Memory B cell (primary cell): Measurements from ENCODE around the gene MPRIP.

ENCODE experiments used
- ATAC-seq: fragments of 150-1000 bp; cut with Tn5 transposase; 2 replicates; pipeline ENCODE4 v1.10.0; 2021; ENCODE audit warnings: low read depth, mild to moderate bottlenecking, moderate library complexity
- DNase-seq, 2 donors: peaks; one replicate each; pipeline ENCODE4 v3.0.0; 2022; ENCODE audit warnings: low spot score in 2 of 2
- H3K27ac Mint-ChIP-seq: one replicate; pipeline ENCODE4 v1.8.0; 2022; ENCODE audit warnings: mild to moderate bottlenecking, moderate library complexity, mixed read lengths
- H3K27me3 Mint-ChIP-seq: one replicate; pipeline ENCODE4 v1.8.0; 2022; ENCODE audit warnings: mixed read lengths
- H3K36me3 Mint-ChIP-seq: one replicate; pipeline ENCODE4 v1.8.0; 2022; ENCODE audit warnings: mild to moderate bottlenecking, mixed read lengths
- H3K4me1 Mint-ChIP-seq: one replicate; pipeline ENCODE4 v1.8.0; 2022; ENCODE audit warnings: mixed read lengths
- H3K4me3 Mint-ChIP-seq: one replicate; pipeline ENCODE4 v1.8.0; 2022; ENCODE audit warnings: mild to moderate bottlenecking, moderate library complexity, mixed read lengths
- H3K9me3 Mint-ChIP-seq: one replicate; pipeline ENCODE4 v1.8.0; 2022; ENCODE audit warnings: mixed read lengths

The MPRIP gene

DNA sequence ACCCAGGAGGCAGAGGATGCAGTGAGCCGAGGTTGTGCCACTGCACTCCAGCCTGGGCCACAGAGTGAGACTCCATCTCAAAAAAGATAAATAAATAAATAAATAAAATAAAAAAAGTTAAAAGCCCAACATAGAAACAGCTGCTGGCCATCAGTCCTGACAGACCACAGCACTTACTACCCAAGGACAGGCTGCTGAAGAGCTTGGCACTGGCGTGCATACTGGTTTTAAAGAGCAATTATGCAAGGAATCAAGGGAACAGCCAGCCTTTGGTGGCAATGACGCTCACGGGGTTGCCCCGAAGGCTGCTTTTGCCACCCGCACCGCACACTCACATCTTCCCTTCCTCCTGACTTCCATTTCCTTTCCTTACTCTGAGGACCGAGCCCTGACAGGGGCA is 159.7 kb downstream of the MPRIP start:
- ATAC-seq, result no peak
- Mint-ChIP-seq H3K27ac (no peak overlapping the region), H3K9me3 (peaks cover 2% of the 10 kb centered on the region), H3K4me1 (peaks cover 16% of the 10 kb centered on the region), H3K4me3 (no peak overlapping the region), H3K27me3 (no peaks in the 10 kb centered on the region), H3K36me3 (peaks cover 5% of the 10 kb centered on the region)
- DNase-seq, result no peak

DNA sequence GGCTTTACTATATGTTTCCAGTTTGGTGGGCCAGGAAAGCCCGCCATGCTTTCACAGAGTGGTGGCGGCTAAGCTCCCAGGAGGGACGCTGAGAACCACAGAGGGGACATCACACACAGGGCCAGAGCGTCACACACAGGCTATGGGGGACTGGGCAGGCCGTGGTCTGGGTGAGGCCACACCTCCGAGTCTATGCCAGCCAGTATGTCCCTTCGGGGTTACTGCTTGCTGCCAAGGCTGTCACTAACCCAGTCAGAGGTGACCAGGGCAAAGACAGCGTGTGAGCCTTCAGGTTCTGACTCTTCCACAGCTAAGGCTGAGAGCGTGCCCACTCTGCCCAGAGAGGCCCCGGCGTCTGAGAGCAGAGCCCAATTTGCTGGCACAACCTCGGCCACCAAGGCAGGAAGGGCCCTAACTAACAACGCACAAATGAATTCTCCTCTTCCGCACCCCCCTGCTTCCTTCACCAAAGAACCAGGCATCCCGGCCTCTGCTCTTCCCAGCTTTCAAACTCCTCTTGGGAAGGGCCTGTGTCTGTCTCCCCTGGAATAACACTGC is 161.0 kb downstream of the MPRIP start:
- H3K27ac Mint-ChIP-seq, result peak overlapping the region; percentile 50
- ATAC-seq, result no peak
- peaks cover 5% of the 10 kb centered on the region for H3K36me3 Mint-ChIP-seq
- no peaks in the 10 kb centered on the region for H3K27me3 Mint-ChIP-seq
- no peak for DNase-seq
- H3K4me3 Mint-ChIP-seq, result no peak overlapping the region
- H3K9me3 Mint-ChIP-seq, result peaks cover 2% of the 10 kb centered on the region
- peaks cover 13% of the 10 kb centered on the region for H3K4me1 Mint-ChIP-seq

DNA sequence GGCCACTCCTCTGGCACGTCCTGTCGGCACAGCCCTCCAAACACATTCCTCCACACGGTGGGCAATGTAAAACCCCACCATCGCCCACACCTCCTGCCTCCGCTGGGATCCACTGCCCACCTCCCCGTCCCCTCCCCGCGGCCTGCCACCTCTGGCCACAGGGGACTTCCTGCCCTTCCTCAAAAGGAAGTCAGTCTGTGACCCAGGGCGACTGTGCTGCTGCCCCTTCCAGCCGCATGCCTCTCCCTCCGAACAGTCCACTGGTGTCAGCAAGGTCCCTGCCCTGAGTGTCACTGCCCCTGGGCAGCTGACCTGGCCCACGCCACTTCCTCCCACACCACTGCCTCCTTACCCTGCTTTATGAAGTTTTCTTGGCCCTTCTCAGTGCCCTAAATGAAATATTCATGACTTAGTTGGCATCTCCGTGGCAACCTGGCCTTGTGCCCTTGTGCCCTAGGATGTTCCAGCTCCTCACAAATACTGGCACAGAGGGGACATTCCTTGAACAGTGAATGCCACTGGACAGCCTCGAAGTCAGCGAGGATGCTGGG is 161.9 kb downstream of the MPRIP start:
- Mint-ChIP-seq H3K4me1 (peaks cover 13% of the 10 kb centered on the region), H3K36me3 (peaks cover 5% of the 10 kb centered on the region), H3K9me3 (peaks cover 2% of the 10 kb centered on the region), H3K27me3 (no peaks in the 10 kb centered on the region), H3K27ac (peak overlapping the region; percentile 60), H3K4me3 (peak overlapping the region; percentile 77)
- ATAC-seq (no peak), DNase-seq (no peak)

DNA sequence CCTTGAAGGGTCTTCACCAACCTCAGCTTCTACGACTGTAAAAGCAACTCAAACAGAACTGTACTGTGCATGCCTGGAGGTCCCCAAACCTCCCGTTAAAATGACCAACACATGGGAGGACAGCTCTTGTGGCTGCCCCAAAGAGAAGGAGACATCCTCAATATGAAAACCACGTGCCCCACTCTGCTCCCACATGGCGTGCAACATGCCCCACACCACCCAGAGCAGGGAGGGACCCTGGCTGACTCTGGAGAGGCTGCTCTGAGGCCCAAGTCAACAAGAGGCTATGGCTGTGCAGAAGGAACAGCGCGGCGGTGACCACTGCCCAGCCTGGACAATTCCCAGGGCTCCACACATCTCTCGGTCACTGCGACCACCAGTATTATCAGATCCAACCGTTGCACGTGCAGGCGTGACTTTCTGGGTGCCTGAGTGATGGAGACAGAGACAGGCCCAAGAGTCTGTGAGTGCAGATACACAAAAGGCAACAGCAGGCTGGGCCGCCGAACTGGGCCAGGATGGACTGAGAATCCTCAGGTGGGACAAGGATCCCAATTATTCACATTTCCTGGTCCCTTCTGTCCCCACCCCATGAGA is 162.5 kb downstream of the MPRIP start:
- peak overlapping the region; percentile 77 for H3K4me3 Mint-ChIP-seq

DNA sequence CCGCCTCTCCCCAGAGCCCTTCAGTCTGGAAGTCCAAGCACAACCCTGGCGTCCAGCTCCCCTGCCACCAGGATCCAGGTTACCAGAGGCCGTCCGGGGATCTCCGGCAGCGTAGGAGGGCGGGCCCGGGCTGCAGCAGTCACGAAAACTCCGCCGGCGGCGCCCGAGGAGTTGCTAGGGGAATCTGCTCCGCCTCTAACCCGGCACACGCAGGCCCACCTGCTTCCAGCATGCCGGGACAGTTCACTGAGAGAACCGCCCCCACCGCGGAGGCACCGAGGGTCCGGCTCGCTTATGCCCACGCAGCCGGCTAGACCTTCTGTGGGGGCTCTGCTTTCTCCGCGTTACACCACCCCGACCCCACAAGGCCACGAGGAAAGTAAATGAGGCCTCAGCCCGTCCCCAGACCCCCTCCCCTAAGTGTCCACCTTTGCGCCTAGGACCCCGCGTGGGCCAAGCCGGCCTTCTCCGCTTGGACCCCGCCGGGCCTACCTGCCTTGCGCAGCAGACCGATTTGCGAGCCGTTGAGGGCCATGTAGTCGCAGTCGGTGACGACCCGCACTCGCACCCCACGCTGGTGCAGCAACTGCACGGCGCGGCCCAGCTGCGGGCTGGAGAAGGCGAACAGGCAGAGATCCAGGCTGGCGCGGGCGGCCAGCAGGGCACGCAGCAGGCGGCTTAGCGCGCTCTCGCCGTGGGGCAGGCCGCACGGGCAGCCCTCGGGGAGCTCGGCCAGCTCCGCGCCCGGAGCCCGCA is 163.3 kb downstream of the MPRIP start:
- H3K27ac Mint-ChIP-seq, result peak overlapping the region; percentile 60
- ATAC-seq, result peak; percentile 22

More for the DNA sequence above, 162.5 kb downstream of the MPRIP start:
- Mint-ChIP-seq H3K27me3 (no peaks in the 10 kb centered on the region), H3K9me3 (peaks cover 2% of the 10 kb centered on the region), H3K4me1 (peaks cover 13% of the 10 kb centered on the region), H3K27ac (peak overlapping the region; percentile 60), H3K36me3 (peaks cover 5% of the 10 kb centered on the region)
- no peak for ATAC-seq
- no peak for DNase-seq

DNA sequence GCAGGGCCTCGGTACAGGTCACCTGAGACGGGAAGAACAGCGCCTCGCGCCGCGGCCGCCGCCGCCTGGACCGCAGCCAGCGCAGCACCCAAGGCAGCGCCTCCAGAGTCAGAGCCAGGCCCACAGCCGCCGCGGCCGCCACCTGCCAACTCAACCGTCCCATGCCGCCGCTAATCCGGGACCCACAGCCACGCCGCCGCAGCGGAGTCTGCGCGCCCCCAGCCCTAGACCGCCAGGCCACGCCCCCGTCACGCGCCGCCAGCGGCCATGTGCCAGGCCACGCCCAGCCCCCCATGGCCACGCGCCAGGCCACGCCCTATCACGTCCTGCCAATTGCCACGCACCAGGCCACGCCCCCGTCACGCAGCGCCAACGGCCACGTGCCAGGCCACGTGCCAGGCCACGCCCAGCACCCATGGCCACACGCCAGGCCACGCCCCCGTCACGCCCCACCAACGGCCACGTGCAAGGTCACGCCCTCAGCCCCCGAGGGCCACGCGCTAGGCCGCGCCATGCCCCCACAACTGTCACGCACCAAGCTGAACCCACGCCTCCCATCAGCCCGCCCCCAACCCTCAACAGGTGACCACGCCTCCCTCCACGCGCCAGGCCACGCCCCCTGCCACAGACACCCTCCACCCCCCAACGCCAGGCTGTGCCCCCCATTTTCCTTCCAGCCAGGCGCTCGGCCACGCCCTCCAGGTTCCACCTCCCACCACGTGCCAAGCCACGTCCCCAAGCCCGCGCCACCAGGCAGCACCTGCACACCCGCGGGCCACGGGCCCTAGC is 164.1 kb downstream of the MPRIP start, which contains the start of gene PLD6:
Gene PLD6, minus strand, starts transcription at position 210 of the 789 bp plus-strand sequence. Its CDS starts 47 bp downstream, at position 163.
- ATAC-seq, result peak; percentile 79
- peak within 1 kb of the TSS; percentile 89 for H3K27ac Mint-ChIP-seq
- H3K9me3 Mint-ChIP-seq, result peaks cover 2% of the 10 kb centered on the region
- DNase-seq, result peak; percentile 96 to 99
- no peaks in the 10 kb centered on the region for H3K27me3 Mint-ChIP-seq
- H3K4me3 Mint-ChIP-seq, result peak within 1 kb of the TSS; percentile 77
- H3K36me3 Mint-ChIP-seq, result peaks cover 5% of the 10 kb centered on the region
- H3K4me1 Mint-ChIP-seq, result peaks cover 13% of the 10 kb centered on the region

More for the DNA sequence above, 163.3 kb downstream of the MPRIP start:
- DNase-seq, result peak; percentile 19 to 49
- peaks cover 5% of the 10 kb centered on the region for H3K36me3 Mint-ChIP-seq
- H3K4me3 Mint-ChIP-seq, result peak overlapping the region; percentile 77
- H3K4me1 Mint-ChIP-seq, result peaks cover 13% of the 10 kb centered on the region
- H3K27me3 Mint-ChIP-seq, result no peaks in the 10 kb centered on the region
- H3K9me3 Mint-ChIP-seq, result peaks cover 2% of the 10 kb centered on the region

DNA sequence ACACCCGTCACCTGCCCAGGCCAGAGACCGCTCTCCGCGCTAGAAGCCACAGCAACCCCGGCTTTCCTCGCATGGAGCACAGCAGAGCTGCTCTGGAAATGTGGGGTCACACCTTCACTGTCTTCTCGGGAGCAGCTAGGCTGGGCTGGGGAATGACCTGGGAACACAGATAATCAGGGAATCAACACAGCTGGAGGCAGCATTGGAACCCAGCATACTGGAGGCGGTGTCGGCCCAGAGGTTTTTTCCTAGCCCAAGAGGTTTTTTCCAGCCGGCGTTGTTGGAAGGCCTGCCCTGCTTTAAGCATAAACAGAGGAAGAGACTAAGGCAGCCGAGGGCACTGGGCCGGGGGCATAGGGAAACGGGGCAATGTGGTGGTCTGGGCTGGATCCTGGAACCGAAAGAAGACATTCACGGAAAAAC is 164.7 kb downstream of the MPRIP start:
- Mint-ChIP-seq H3K36me3 (peaks cover 5% of the 10 kb centered on the region), H3K9me3 (peaks cover 2% of the 10 kb centered on the region)

DNA sequence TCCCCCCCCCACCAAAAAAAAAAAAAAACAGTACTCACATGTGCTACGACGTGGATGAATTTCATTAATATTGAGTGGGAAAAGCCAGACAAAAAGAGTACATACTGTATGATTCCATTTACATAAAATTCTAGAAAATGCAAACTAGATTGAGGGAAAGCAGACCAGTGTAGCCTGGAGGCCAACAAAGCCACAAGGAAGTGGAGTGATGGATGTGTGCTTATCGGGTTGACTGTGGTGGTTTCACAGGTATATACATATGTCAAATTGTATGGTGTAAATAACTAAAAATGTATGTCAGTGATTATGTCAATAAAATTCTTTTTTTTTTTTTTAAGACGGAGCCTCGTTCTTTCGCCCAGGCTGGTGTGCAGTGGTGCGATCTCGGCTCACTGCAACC is 165.7 kb downstream of the MPRIP start:
- no peak for ATAC-seq
- no peak overlapping the region for H3K27ac Mint-ChIP-seq
- peaks cover 8% of the 10 kb centered on the region for H3K36me3 Mint-ChIP-seq
- H3K4me1 Mint-ChIP-seq, result peaks cover 13% of the 10 kb centered on the region
- H3K27me3 Mint-ChIP-seq, result no peaks in the 10 kb centered on the region
- H3K9me3 Mint-ChIP-seq, result peaks cover 2% of the 10 kb centered on the region
- no peak for DNase-seq
- H3K4me3 Mint-ChIP-seq, result no peak overlapping the region

More for the DNA sequence above, 164.7 kb downstream of the MPRIP start:
- Mint-ChIP-seq H3K27ac (peak overlapping the region; percentile 89), H3K4me1 (peaks cover 13% of the 10 kb centered on the region), H3K27me3 (no peaks in the 10 kb centered on the region), H3K4me3 (peak overlapping the region; percentile 69)
- no peak for ATAC-seq
- DNase-seq, result no peak

DNA sequence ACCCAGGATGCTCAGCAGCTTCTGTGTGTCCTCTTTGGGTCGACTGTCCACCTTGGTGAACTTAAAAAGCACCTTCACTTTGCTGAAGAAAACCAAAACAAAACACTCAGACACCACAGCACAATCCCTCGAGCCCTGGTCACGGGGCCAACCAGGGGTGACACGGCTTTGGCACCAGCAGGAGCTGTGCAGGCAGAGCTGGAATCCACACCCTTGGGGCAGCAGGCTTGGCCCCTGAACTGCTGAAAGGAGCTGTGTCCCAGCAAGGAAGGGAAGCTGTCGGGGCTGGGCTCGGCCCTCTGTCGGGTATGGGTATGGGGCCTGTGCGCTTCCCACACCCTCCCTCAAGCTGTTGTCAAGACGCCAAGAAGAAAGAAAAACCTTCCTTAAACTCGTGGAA is 171.5 kb downstream of the MPRIP start:
- ATAC-seq (no peak), DNase-seq (no peak)
- H3K36me3 Mint-ChIP-seq, result peaks cover 22% of the 10 kb centered on the region
- H3K27me3 Mint-ChIP-seq, result no peaks in the 10 kb centered on the region
- no peak overlapping the region for H3K4me3 Mint-ChIP-seq
- H3K4me1 Mint-ChIP-seq, result no peaks in the 10 kb centered on the region
- H3K9me3 Mint-ChIP-seq, result no peaks in the 10 kb centered on the region
- no peak overlapping the region for H3K27ac Mint-ChIP-seq

DNA sequence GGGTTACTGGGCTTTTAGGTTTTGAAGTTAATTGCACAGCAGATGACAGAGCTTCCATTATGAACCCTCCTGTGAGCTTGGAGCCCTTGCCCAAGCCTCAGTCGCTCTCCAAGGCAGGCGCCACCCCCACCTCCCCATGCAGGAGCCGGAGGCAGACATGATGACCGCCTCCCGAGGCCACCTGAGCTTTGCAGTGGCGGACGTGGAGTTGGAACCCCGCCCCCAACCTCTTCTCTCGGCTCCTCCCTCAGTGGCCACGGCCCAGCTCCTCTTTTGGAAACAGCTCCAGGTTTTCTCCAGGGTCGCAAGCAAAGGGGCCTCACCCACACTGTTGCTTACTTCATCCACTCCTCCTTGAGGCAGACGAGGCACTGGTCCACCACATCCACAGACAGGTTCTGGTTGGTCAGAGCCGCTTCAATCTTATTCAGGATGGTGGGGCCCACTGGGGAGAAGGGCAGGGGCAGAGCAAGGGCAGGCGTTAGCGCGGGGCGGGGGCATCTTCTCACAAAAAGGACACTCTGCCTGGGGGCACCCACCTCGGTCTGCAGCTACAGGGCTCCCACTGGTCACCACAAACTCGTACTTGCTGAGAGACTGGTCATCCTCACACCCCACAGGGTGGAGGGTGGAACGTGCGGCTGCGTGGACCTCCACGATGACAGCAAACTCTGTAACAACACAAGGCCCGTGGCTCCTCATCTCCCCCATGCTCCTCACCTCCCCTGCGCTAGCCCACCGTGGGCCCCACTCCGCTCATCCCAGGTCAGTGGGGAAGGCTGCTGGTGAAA is 172.6 kb downstream of the MPRIP start:
- Mint-ChIP-seq H3K27me3 (no peaks in the 10 kb centered on the region), H3K36me3 (peaks cover 24% of the 10 kb centered on the region), H3K9me3 (no peaks in the 10 kb centered on the region), H3K4me3 (no peak overlapping the region), H3K4me1 (no peaks in the 10 kb centered on the region), H3K27ac (no peak overlapping the region)
- ATAC-seq (no peak), DNase-seq (no peak)

DNA sequence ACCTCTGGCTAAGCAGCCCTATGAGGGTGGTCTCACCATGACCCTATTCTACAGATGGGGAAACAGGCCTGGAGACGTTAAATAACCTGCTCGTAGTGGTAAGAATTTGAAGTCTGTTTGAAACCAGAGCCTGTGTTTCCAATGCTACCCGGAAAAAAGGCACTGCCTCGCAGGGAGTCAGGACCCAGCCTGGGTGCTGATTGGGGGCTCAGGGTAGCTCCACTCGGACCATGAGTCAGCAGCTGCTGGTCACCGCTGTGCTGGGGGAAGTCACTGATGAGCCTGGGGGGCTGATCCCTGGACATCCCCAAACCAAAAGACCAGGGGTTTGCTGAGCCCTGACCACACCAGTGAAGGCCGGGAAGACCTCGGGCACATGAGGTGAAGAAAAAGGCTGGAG is 173.3 kb downstream of the MPRIP start:
- Mint-ChIP-seq H3K4me3 (no peak overlapping the region), H3K4me1 (no peaks in the 10 kb centered on the region), H3K27me3 (no peaks in the 10 kb centered on the region), H3K27ac (no peak overlapping the region), H3K9me3 (no peaks in the 10 kb centered on the region), H3K36me3 (peaks cover 29% of the 10 kb centered on the region)
- DNase-seq (no peak), ATAC-seq (no peak)

DNA sequence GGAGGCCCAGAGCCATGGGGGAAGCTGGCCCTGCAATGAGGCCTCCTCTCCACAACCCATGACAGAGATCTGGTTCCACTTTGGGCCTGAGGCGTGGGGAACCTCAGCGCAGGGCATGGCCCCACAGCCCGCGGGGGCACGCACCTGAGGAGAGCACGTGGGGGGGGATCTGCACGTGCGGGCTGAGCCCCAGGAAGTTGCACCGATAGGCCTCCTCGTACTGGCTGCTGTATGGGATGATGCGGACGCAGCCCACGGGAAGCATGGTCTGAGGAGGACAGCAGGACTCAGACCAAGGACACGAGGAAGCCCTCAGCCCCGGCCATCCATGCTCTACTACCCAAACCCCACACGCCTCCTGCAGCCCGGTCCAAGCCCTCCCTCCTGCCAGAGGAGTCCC is 174.0 kb downstream of the MPRIP start:
- Mint-ChIP-seq H3K4me1 (no peaks in the 10 kb centered on the region), H3K4me3 (no peak overlapping the region), H3K36me3 (peaks cover 32% of the 10 kb centered on the region), H3K27ac (no peak overlapping the region), H3K27me3 (no peaks in the 10 kb centered on the region), H3K9me3 (no peaks in the 10 kb centered on the region)
- no peak for ATAC-seq
- DNase-seq, result no peak

DNA sequence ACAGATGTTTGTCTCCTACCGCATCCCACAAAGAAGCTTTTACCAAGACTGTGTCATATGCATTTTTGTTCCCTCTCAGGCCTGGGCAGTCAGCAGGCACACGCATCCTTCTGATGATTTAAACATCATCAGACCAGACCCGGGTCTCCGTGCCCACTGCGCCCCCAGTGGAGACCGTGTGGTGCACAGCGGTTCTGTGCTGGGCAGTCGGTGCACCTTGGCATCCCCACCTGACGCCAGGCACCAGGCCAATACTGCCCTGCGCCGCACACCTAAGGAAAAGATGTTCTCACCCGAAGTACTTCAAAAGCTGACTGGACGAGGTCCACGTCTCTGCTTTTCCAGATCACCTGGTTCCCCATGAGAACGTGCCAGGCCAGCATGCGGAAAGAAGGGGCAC is 174.5 kb downstream of the MPRIP start:
- ATAC-seq, result no peak
- no peaks in the 10 kb centered on the region for H3K27me3 Mint-ChIP-seq
- DNase-seq, result no peak
- H3K36me3 Mint-ChIP-seq, result peaks cover 32% of the 10 kb centered on the region
- no peaks in the 10 kb centered on the region for H3K9me3 Mint-ChIP-seq
- no peak overlapping the region for H3K27ac Mint-ChIP-seq
- H3K4me1 Mint-ChIP-seq, result no peaks in the 10 kb centered on the region
- H3K4me3 Mint-ChIP-seq, result no peak overlapping the region
